NCI-H146 (cell line): ENCODE results near the gene AVL9.

Source experiments
- DNase-seq: peaks from one replicate; lab custom pipeline; 2025; lab: John Stamatoyannopoulos, UW

The AVL9 gene

DNA sequence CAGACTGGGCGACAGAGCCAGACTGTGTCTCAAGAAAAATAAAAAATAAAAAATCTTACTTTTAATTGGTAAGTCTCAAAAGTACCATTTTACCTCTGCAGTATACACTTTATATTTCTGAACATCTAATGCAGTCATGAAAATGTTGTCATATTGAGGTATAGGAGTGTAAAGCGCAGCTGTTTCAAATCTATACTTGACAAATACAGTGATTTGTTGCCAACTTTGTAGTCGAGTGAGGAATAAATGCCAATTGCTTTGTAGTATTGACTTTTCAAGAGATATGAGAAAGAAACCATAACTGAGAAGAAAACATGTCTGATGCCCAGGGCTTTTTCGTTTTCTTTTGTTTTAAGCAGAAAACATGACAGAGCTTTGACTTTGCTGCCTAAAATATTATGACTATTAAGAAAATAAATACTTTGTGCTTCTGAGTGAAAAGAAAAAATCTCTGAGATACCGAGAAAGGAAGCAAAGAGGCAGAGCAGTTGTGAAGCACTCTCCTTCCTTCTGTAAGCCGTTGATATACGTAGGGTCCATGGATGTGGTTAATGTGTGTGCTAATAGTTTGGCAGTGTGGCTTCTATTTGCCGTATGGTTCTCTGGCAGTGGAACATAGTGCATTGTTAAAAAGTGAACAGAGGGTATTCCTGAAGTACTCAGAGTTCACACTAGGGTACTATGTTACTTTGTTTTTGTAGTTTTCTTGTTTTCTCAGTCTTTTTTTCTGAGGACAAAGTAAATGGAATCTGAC lies 38.2 kb downstream of the AVL9 start:
- DNase-seq = no peak

- DNase-seq = no peak
Observed at GRCh38 chr7:32535162-32535702, 39.9 kb downstream of the AVL9 start.

DNA sequence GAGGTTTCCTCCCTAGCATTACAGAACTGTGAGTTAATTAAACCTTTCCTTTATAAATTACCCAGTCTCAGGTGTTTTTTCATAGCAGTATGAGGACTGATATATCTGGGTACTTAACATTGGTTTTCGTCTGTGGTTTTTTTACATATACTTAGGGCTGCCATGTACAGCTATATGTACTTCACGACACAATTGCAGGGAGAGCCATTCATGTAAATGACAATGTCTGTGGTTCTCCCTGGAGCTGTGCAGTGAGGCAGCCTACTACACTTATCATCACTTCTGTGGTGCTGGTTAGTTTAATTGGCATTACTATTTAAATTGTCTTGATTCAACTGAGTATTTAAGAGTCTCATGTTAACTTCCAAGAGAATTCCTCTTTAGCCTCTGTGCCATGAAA lies 40.7 kb downstream of the AVL9 start:
- no peak for DNase-seq

DNA sequence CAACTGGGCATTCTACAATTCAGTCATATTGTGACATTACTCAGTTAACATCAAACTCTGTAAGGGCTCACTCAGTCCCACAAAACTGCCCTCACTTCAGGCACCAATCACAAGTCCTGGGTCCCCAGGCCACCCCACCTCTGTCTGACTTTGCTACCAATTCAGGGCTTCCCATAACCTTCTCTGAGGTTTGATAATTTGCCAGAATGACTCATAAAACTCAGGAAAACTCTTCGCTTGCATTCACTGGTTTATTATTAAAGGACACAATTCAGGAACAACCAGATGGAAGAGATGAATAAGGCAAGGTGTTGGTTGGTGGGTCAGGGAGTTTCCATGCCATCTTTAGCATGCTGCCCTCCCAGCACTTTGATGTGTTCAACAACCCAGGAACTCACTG lies 41.3 kb downstream of the AVL9 start:
- DNase-seq = no peak

GRCh38 chr7:32537760-32538159 lies 42.5 kb downstream of the AVL9 start:
- DNase-seq = no peak

DNA sequence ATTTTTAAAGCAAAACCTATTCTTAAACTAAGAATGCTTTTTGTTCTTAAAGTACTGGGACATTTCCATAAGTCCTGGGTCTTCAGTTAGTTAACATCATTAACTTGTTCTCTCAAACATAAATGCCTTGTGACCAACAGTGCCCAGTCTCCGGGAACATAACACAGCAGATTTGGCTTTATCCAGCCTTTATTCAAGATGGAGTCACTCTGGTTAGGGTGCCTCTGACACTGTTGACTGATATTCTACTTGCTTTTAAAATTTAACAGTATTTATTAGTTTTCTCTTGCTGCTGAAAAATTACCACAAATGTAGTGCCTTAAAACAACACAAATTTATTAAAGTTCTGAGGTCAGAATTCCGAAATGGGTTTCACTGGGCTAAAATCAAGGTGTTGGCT lies 44.1 kb downstream of the AVL9 start:
- DNase-seq = no peak

- no peak for DNase-seq
Observed at GRCh38 chr7:32539919-32540531, 44.7 kb downstream of the AVL9 start.

DNA sequence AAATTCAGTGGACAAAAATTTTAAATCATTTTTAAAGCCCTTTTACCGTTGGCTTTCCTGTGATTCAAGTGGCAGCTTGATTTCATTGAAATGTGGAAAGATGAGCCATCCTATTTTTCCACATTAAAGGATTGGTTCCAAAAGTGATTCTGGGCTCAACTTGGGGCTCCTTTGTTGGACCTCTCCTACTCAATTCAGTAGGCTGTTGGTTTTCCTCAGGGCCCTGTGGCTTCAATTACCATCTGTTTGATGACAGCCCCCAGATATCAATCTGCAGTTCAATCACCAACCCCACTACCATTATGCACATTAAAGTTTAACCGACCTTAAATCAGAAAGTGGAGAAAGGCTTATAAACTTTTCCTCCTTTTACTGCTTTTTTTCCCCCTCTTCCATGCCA lies 47.3 kb downstream of the AVL9 start:
- no peak for DNase-seq

- no peak for DNase-seq
Observed at GRCh38 chr7:32559480-32559879, 64.2 kb downstream of the AVL9 start.

GRCh38 chr7:32560075-32560474 lies 64.8 kb downstream of the AVL9 start:
- no peak for DNase-seq

DNA sequence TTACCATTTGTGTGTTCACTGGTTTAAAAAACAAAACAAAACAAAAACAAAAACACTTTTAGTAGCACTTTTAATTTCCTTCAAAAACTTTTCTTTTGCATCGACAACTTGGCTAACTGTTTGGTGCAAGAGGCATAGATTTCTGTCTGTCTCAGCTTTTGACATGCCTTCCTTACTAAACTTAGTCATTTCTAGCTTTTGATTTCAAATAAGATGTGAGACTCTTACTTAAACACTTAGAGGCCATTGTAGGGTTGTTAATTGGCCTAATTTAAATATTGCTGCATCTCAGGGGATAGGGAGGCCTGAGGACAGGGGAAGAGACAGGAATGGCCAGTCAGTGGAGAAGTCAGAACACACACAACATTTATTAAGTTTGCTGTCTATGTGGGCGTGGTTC lies 66.3 kb downstream of the AVL9 start:
- DNase-seq = no peak

- no peak for DNase-seq
Observed at GRCh38 chr7:32564542-32564941, 69.3 kb downstream of the AVL9 start.

GRCh38 chr7:32569388-32570289 lies 74.3 kb downstream of the AVL9 start:
- no peak for DNase-seq

DNA sequence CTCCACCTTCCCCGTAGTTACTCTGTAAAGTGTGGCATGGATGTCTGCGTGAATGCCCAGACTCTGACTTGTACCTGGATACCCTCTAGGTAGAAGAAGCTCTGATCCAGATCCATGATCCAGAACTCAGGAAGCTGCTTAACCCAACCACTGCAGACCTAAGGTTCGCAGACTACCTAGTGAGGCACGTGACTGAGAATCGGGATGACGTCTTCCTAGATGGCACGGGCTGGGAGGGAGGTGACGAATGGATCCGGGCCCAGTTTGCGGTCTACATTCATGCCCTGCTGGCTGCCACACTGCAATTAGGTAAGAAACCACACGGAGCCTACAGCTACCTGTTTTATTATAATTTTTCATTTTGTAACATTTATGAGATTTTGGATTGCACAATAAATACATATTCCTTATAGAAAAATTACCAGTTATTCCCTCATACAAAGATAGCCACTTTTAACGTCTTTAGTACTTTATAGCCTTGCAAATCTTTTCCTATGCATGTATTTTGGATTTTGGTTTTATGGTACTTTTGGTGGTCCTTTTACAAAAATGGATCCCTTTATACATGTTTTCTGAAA lies 77.9 kb downstream of the AVL9 start:
- no peak for DNase-seq

DNA sequence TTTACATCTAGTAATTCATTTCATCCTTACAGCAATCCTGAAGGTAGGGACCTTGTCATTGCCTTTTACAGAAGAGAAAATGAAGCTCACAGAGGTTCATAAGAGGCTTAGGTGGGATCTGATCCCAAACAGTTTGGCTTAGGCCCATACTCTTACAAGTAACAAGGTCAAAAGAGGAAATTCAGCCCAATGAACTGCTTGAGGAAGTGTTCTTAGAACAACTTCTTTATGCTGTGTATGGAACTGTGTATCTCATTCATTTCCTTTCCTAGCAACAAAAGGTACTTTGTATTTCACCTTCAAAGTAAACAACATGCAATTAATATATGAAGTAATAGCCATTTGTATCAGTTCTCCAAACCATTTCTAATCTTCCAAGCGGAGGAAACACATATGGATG lies 79.3 kb downstream of the AVL9 start:
- DNase-seq = no peak

- no peak for DNase-seq
Observed at GRCh38 chr7:32577421-32577820, 82.1 kb downstream of the AVL9 start.

GRCh38 chr7:32579776-32580175 lies 84.5 kb downstream of the AVL9 start:
- DNase-seq = no peak

DNA sequence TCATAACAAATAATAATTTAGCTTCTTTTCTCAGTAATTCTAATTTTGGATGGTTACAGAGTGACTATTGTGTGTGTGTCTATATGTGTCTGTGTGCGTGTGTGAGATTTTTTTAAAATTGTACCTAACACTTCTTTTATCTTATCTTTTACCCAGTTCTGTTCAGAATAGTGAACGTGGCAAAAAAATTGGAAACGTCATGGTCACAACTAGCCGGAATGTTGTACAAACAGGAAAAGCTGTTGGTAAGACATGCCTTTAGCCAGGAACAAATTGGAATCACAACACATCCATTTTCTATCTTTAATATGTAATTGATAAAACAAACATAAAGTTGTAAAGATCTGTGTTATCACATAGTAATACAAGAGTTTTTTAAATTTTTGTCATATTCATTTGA lies 85.4 kb downstream of the AVL9 start:
- no peak for DNase-seq

GRCh38 chr7:32582036-32582435 lies 86.7 kb downstream of the AVL9 start:
- DNase-seq = no peak

- DNase-seq = no peak
Observed at GRCh38 chr7:32583791-32584190, 88.5 kb downstream of the AVL9 start.

GRCh38 chr7:32586291-32587221 lies 91.3 kb downstream of the AVL9 start:
- no peak for DNase-seq
